Testis (tissue), 3 donors: ENCODE data around the gene LTBP1. TPM values are rescaled to one million over a fixed set of nuclear protein-coding genes. Genes with fewer than 3 reads are reported as not detected.
A peak's percentile ranks its signal among the peaks of the same experiment; 100 is the strongest.
"Not testable (repeated sequence)": the region's sequence is repeated elsewhere in the genome, so short reads cannot be mapped to it uniquely, and the experiment has no call there.

Experiments
- DNase-seq: peaks from one replicate; pipeline ENCODE4 v3.0.0-alpha.2; 2019
- H3K27ac ChIP-seq, 2 donors: fragments of 200-600 bp; sonication (generic); one replicate each; pipeline ENCODE4 v1.5.1; 2019
- H3K27me3 ChIP-seq: fragments of 200-600 bp; sonication (generic); one replicate; pipeline ENCODE4 v1.5.1; 2019
- H3K36me3 ChIP-seq: fragments of 200-600 bp; sonication (generic); one replicate; pipeline ENCODE4 v1.5.1; 2017; ENCODE audit warnings: low read depth; ENCODE audit errors: missing control alignments
- H3K4me1 ChIP-seq: fragments of 200-600 bp; sonication (generic); one replicate; pipeline ENCODE4 v1.5.1; 2019
- H3K4me3 ChIP-seq, 2 donors: fragments of 200-600 bp; sonication (generic); one replicate each; pipeline ENCODE4 v1.5.1; 2017 to 2019
- H3K9me3 ChIP-seq: fragments of 200-600 bp; sonication (generic); one replicate; pipeline ENCODE4 v1.5.1; 2017
- CTCF ChIP-seq, 3 experiments: fragments of 450-650 bp in 2 of 3; fragments of 200-600 bp in 1 of 3; sonication (generic) in 1 of 3; IDR thresholded peaks; one replicate each; pipeline ENCODE4 v1.5.1; 2016 to 2019; ENCODE audit warnings: antibody characterized with exemption in 3 of 3, mild to moderate bottlenecking in 2 of 3, moderate library complexity in 1 of 3
- POLR2A ChIP-seq: fragments of 450-650 bp; IDR thresholded peaks from one replicate; pipeline ENCODE4 v1.6.1; 2017; ENCODE audit warnings: antibody characterized with exemption, mild to moderate bottlenecking, moderate library complexity
- WGBS, 2 donors: methylation state at CpG; one replicate each; pipeline ENCODE4 v1.1.5; 2018; 5-methylcytosine and 5-hydroxymethylcytosine counted together
- intact Hi-C: fragments of 100-400 bp; cut with DNase I; formaldehyde crosslinking; loops from one replicate; pipeline ENCODE4 v1.15.1; 2023; ENCODE audit warnings: low total_unique reads
- polyA plus RNA-seq: library from polyadenylated mRNA; stranded (reverse); fragments of 350-450 nt; fragmentation: Illumina TruSeq; extraction: RNeasy Lipid Tissue Mini Kit (QIAGEN cat#74804); gene quantifications from one replicate; pipeline ENCODE4 v1.2.3, GENCODE V29; 2014; ENCODE audit warnings: low read depth, low replicate concordance; ENCODE audit not compliant: insufficient read depth
- total RNA-seq, 2 donors: library from RNA; depleted of rRNA; stranded (reverse); fragments of >200 nt; gene quantifications; one replicate each; pipeline ENCODE4 v1.2.3, GENCODE V29; 2016

The LTBP1 gene
- total and polyA plus RNA-seq, 3 donors from 2014 or later: 39.6 to 51.5 (median 44.0) TPM

DNA sequence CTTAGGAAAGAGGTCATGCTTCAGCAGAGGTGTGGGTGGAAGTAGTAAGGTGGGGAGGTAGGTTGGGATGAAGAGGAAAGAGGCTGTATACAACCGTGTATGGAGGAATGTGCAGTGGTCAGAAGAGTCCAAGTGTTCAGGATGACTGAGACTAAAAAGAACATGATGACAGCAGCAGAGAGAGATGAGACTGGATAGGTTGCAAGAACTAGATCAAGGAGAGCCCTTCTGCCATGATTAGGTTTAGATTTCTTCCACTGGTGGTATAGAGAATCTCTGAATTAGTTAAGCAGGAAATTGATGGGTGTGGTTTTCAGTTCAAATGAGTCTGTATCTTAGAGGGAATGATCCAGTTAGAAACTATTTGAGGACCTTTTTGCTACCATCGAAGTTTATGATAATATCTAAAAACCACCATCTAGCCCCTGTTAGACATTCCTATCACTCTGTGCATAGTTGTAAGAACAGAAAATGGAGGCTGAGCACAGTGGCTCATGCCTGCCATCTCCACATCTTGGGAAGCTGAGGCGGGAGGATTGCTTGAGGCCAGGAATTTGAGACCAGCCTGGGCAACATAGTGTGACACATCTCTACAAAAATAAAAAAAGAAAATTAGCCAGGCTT lies 221.0 kb downstream of the LTBP1 start:
- Histone ChIP-seq H3K27ac (no peak overlapping the region), H3K27me3 (no peaks in the 10 kb centered on the region), H3K4me3 (no peak overlapping the region), H3K4me1 (peaks cover 10% of the 10 kb centered on the region), H3K9me3 (no peaks in the 10 kb centered on the region), H3K36me3 (no peaks in the 10 kb centered on the region)
- WGBS, 2 donors: 83 to 88% methylated on average over 3 of the region's 3 CpGs
- no peak for DNase-seq
- TF ChIP-seq POLR2A: no peak
- TF ChIP-seq CTCF (IDR thresholded peaks at IDR 0.05): no peak
- intact Hi-C loops: no loop called here

DNA sequence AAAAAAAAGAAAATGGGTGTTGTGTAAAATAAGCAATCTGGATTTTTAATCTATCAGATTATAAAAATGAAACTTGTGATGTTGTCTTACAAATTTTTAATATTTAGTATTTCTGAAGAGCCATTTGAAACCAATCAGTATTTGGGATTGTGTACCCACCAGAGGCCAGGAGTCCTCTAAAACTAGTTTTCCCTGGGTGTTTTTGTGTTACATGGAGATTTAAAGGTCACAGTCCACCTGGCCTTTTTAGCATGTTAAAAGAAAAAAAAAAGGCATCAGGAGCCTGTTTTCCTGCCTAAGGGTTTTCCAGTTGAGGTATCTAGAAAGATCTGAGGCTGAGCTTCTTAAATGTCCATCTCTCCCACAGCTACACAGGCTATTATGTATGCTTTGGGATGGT lies 221.7 kb downstream of the LTBP1 start:
- peaks cover 10% of the 10 kb centered on the region for H3K4me1 ChIP-seq
- H3K27me3 ChIP-seq: no peaks in the 10 kb centered on the region
- intact Hi-C loops: no loop called here
- H3K4me3 ChIP-seq: no peak overlapping the region
- H3K9me3 ChIP-seq: no peaks in the 10 kb centered on the region
- H3K27ac ChIP-seq: peak overlapping the region in 1 of 2 donors; percentile 44
- no peak for TF ChIP-seq POLR2A
- TF ChIP-seq CTCF (IDR thresholded peaks at IDR 0.05): no peak
- DNase-seq: no peak
- no peaks in the 10 kb centered on the region for H3K36me3 ChIP-seq

DNA sequence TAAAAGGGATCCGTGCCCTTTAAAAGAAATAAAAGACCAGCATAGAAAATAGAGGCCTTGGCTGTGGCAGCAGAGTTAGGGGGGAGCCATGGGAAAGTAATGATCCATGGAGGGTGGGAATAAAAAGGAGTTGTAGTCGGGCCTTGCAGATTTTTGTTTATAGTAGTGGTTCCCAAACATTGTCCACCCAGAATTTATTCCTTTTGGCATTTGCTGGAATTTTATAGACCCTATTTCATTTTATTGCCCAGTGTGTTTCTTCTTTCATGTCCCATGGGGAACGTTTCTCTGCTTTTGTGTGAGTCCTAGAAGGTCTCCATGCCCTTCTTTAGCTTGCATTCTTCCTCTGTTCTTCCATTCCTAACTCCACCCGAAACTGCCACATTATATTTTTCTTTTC lies 222.2 kb downstream of the LTBP1 start:
- whole genome bisulfite sequencing, 2 donors: 35 to 41% methylated on average over 4 of the region's 4 CpGs
- H3K27me3 ChIP-seq: no peaks in the 10 kb centered on the region
- no peak overlapping the region for H3K4me3 ChIP-seq
- intact Hi-C loops: no loop called here
- TF ChIP-seq CTCF (IDR thresholded peaks at IDR 0.05): no peak
- no peak for TF ChIP-seq POLR2A
- DNase-seq: no peak
- no peaks in the 10 kb centered on the region for H3K9me3 ChIP-seq
- peaks cover 10% of the 10 kb centered on the region for H3K4me1 ChIP-seq
- H3K36me3 ChIP-seq: no peaks in the 10 kb centered on the region
- peak overlapping the region in 1 of 2 donors; percentile 44 for H3K27ac ChIP-seq

DNA sequence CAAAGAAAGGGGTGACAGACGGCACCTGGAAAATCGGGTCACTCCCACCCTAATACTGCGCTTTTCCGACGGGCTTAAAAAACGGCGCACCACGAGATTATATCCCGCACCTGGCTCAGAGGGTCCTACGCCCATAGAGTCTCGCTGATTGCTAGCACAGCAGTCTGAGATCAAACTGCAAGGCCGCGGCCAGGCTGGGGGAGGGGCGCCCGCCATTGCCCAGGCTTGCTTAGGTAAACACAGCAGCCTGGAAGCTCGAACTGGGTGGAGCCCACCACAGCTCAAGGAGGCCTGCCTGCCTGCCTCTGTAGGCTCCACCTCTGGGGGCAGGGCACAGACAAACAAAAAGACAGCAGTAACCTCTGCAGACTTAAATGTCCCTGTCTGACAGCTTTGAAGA lies 223.5 kb downstream of the LTBP1 start:
- H3K27ac ChIP-seq, H3K27me3 ChIP-seq, H3K4me3 ChIP-seq, DNase-seq, H3K36me3 ChIP-seq, H3K9me3 ChIP-seq, intact Hi-C loops: not testable (repeated sequence)
- 94 to 96% methylated on average over 10 to 15 of the region's 16 CpGs for WGBS, 2 donors
- peaks cover 10% of the 10 kb centered on the region for H3K4me1 ChIP-seq

GRCh38 chr2:33177627-33178026 lies 230.9 kb downstream of the LTBP1 start:
- no peaks in the 10 kb centered on the region for H3K9me3 ChIP-seq
- H3K4me1 ChIP-seq: no peaks in the 10 kb centered on the region
- no peak for DNase-seq
- intact Hi-C loops: no loop called here
- no peak overlapping the region for H3K4me3 ChIP-seq
- no peak overlapping the region for H3K27ac ChIP-seq
- no peak for TF ChIP-seq CTCF (IDR thresholded peaks at IDR 0.05)
- TF ChIP-seq POLR2A: no peak
- H3K27me3 ChIP-seq: no peaks in the 10 kb centered on the region
- no peaks in the 10 kb centered on the region for H3K36me3 ChIP-seq
- 3 to 92% methylated on average over 1 of the region's 1 CpG for WGBS, 2 donors
